K562 (cell line): ENCODE results near the gene ZBTB49. TPM values are rescaled to one million over a fixed set of nuclear protein-coding genes. Genes with fewer than 3 reads are reported as not detected.

Experiments used
- ATAC-seq: fragments of 200-7000 bp; cut with Tn5 transposase; 3 replicates; pipeline ENCODE4 v1.9.1; 2020; ENCODE audit warnings: moderate library complexity
- BruUV-seq: library from RNA; stranded (reverse); fragments of 400-500 nt; replicated peaks from 2 replicates; lab custom pipeline; 2021; lab: Mats Ljungman, UMichigan
- CTCF ChIA-PET: fragments of 300-600 bp; formaldehyde crosslinking; extraction: SDS; loops from one replicate; lab custom pipeline; 2021; ENCODE audit warnings: low intra/inter-chr PET ratio; lab: Yijun Ruan, JAX
- POLR2A ChIA-PET: fragments of 300-600, 350-650 bp; sonication (Branson Sonifier 250); formaldehyde crosslinking; extraction: SDS; loops from one replicate; lab custom pipeline; 2021; ENCODE audit warnings: antibody characterized with exemption, inconsistent platforms; lab: Yijun Ruan, JAX
- DNase-seq, 4 experiments: peaks; one replicate each; pipeline versions ENCODE4 v3.0.0 to v3.0.0-alpha.2; 2011 to 2018; ENCODE audit warnings: low spot score in 3 of 4, mixed read lengths in 3 of 4; ENCODE audit errors: extremely low read depth in 1 of 4
- FAIRE-seq: peaks from 2 replicates; lab custom pipeline; 2011; peaks lifted over from hg19 to GRCh38; lab: Jason Lieb, UNC
- H2AFZ ChIP-seq: 2 replicates; pipeline ENCODE4 v1.6.0; 2011; ENCODE audit warnings: low read depth, low read length, control low read depth, inconsistent platforms
- H3K27ac ChIP-seq: fragments of 200-600 bp; 3 replicates; pipeline ENCODE4 v1.8.0; 2011; ENCODE audit warnings: low read depth, mild to moderate bottlenecking, control low read depth, inconsistent platforms, low read length, moderate library complexity, mixed read lengths; ENCODE audit errors: extremely low read depth
- H3K27me3 ChIP-seq, 2 experiments: fragments of 300-600 bp in 1 of 2; 2 replicates in 1 of 2; 3 replicates in 1 of 2; pipeline versions ENCODE4 v1.6.0 to v1.8.0; 2011; ENCODE audit warnings: inconsistent platforms in 2 of 2, low read length in 2 of 2, mild to moderate bottlenecking in 1 of 2, mixed read lengths in 1 of 2, moderate library complexity in 1 of 2; ENCODE audit not compliant: control insufficient read depth in 2 of 2, insufficient read depth in 2 of 2
- H3K36me3 ChIP-seq: fragments of 300-600 bp; 3 replicates; pipeline ENCODE4 v1.8.0; 2011; ENCODE audit warnings: mild to moderate bottlenecking, low read length, inconsistent platforms; ENCODE audit not compliant: control insufficient read depth, insufficient read depth
- H3K4me1 ChIP-seq, 2 experiments: fragments of 200-600 bp in 1 of 2; replicated peaks in 1 of 2; 2 replicates in 1 of 2; 3 replicates in 1 of 2; pipeline versions ENCODE4 v1.5.1 to v1.8.0; 2011; ENCODE audit warnings: inconsistent platforms in 2 of 2, low read length in 2 of 2, mild to moderate bottlenecking in 1 of 2, mixed read lengths in 1 of 2, moderate library complexity in 1 of 2; ENCODE audit not compliant: control insufficient read depth in 2 of 2, insufficient read depth in 2 of 2
- H3K4me2 ChIP-seq: 2 replicates; pipeline ENCODE4 v1.6.1; 2011; ENCODE audit warnings: low read length, control low read depth, inconsistent platforms, mixed read lengths; ENCODE audit not compliant: insufficient read depth
- H3K4me3 ChIP-seq: fragments of 200-600 bp; sonication (generic), shearing (Covaris generic); 2 replicates; pipeline ENCODE4 v1.5.1; 2016; ENCODE audit warnings: control low read depth, inconsistent platforms
- H3K79me2 ChIP-seq: fragments of 200-600 bp; 3 replicates; pipeline ENCODE4 v1.8.0; 2011; ENCODE audit warnings: low read length, inconsistent platforms; ENCODE audit not compliant: control insufficient read depth, insufficient read depth
- H3K9ac ChIP-seq, 2 experiments: 2 replicates each; pipeline versions ENCODE4 v1.6.0 to v1.6.1; 2011; ENCODE audit warnings: low read depth in 2 of 2, low read length in 2 of 2, control low read depth in 1 of 2, inconsistent platforms in 1 of 2, mild to moderate bottlenecking in 1 of 2, mixed read lengths in 1 of 2; ENCODE audit not compliant: insufficient read depth in 1 of 2
- H3K9me1 ChIP-seq: one replicate; pipeline ENCODE4 v1.6.0; 2011; ENCODE audit warnings: inconsistent platforms, mild to moderate bottlenecking, low read length, moderate library complexity; ENCODE audit not compliant: control insufficient read depth, insufficient read depth
- H3K9me3 ChIP-seq: replicated peaks from 2 replicates; pipeline ENCODE4 v1.5.1; 2011; ENCODE audit warnings: low read depth, low read length, inconsistent platforms; ENCODE audit not compliant: control insufficient read depth, insufficient read depth
- H4K20me1 ChIP-seq: replicated peaks from 2 replicates; pipeline ENCODE4 v1.6.1; 2011; ENCODE audit warnings: low read length, inconsistent platforms, mixed read lengths; ENCODE audit not compliant: control insufficient read depth, insufficient read depth
- ATF7 ChIP-seq: fragments of 450-650 bp; IDR thresholded peaks from 2 replicates; pipeline ENCODE4 v1.7.1; 2014; ENCODE audit warnings: mild to moderate bottlenecking, moderate library complexity
- CEBPG ChIP-seq, 3 experiments: fragments of 200-800 bp in 1 of 3; sonication (Bioruptor generic) in 1 of 3; sonication (generic) in 1 of 3; formaldehyde crosslinking in 1 of 3; IDR thresholded peaks in 2 of 3; conservative IDR thresholded peaks in 1 of 3; 2 replicates each; pipeline versions ENCODE4 v1.6.1 to v1.8.0; 2016 to 2022; ENCODE audit warnings: missing compliant biosample characterization in 2 of 3, missing genetic modification characterization in 2 of 3, mild to moderate bottlenecking in 1 of 3, missing genetic modification reagents in 1 of 3
- FOXK2 ChIP-seq, 2 experiments: fragments of 450-650 bp; IDR thresholded peaks in 1 of 2; conservative IDR thresholded peaks in 1 of 2; 2 replicates each; pipeline ENCODE4 v1.6.1; 2016; ENCODE audit warnings: low read depth in 2 of 2, mild to moderate bottlenecking in 1 of 2
- GATAD2B ChIP-seq: fragments of 450-650 bp; IDR thresholded peaks from 2 replicates; pipeline ENCODE4 v1.6.1; 2017; ENCODE audit warnings: mild to moderate bottlenecking, borderline replicate concordance
- HDAC1 ChIP-seq, 2 experiments: fragments of 450-650 bp; IDR thresholded peaks; 2 replicates each; pipeline ENCODE4 v1.6.1; 2016 to 2017; ENCODE audit warnings: inconsistent platforms in 1 of 2, mild to moderate bottlenecking in 1 of 2, moderate library complexity in 1 of 2
- MECOM ChIP-seq: fragments of 250-450 bp; sonication (Bioruptor Pico); IDR thresholded peaks from 2 replicates; pipeline ENCODE4 v1.8.0; 2022; ENCODE audit warnings: inconsistent platforms
- MYNN ChIP-seq, 2 experiments: sonication (generic); formaldehyde crosslinking in 1 of 2; IDR thresholded peaks; 2 replicates each; pipeline versions ENCODE4 v1.5.0 to v1.6.1; 2016 to 2020; ENCODE audit warnings: antibody characterized with exemption in 1 of 2, missing genetic modification reagents in 1 of 2
- RBBP5 ChIP-seq: fragments of 200-600 bp; sonication (generic); IDR thresholded peaks from 2 replicates; pipeline ENCODE4 v1.6.1; 2012; ENCODE audit warnings: borderline replicate concordance, mild to moderate bottlenecking, low read length, control low read depth, inconsistent platforms; ENCODE audit not compliant: insufficient read depth, poor library complexity, severe bottlenecking
- RBM34 ChIP-seq: fragments of 200-400 bp; formaldehyde crosslinking; IDR thresholded peaks from 2 replicates; pipeline ENCODE4 v1.6.1; 2018; ENCODE audit warnings: low read length, borderline replicate concordance; ENCODE audit not compliant: insufficient read depth
- TFAM ChIP-seq: fragments of 250-450 bp; sonication (Bioruptor Pico); conservative IDR thresholded peaks from 2 replicates; pipeline ENCODE4 v1.5.0; 2021; ENCODE audit warnings: mild to moderate bottlenecking, moderate library complexity
- ZNF146 ChIP-seq: IDR thresholded peaks from one replicate; pipeline ENCODE4 v1.6.1; 2018; ENCODE audit warnings: missing compliant biosample characterization; ENCODE audit not compliant: unreplicated experiment
- WGBS: fragments of 100-300 bp; shearing (Covaris generic); methylation state at CpG from one replicate; pipeline ENCODE4 v1.1.6; 2016; ENCODE audit warnings: low coverage, mixed read lengths; ENCODE audit not compliant: insufficient coverage; ENCODE audit errors: missing lambda C conversion rate; 5-methylcytosine and 5-hydroxymethylcytosine counted together
- in situ Hi-C: fragments of 300-500 bp; cut with MboI; formaldehyde crosslinking; loops from 4 replicates; pipeline ENCODE4 v1.15.0; 2018; ENCODE audit warnings: inconsistent platforms, mixed read lengths
- intact Hi-C: fragments of 100-400 bp; cut with micrococcal nuclease; formaldehyde crosslinking; loops from 2 replicates; pipeline ENCODE4 v1.14.2; 2022
- polyA plus RNA-seq, 8 experiments: library from polyadenylated mRNA; depleted of rRNA in 4 of 8; stranded (reverse) in 5 of 8; unstranded in 3 of 8; fragments of >200 nt; fragmentation: Nextera tagmentation in 2 of 8; fragmentation: Illumina TruSeq in 1 of 8; extraction: Ambion mirVana in 2 of 8; extraction: Trizol in 1 of 8; gene quantifications; 2 replicates each; pipeline versions ENCODE4 v1.2.1 to v1.2.3, GENCODE V29; 2011 to 2014; ENCODE audit warnings: inconsistent platforms in 1 of 8, missing spikeins in 1 of 8
- total RNA-seq, 7 experiments: library from RNA; depleted of rRNA in 6 of 7; stranded (reverse); fragments of >200 nt in 6 of 7; fragmentation: Illumina TruSeq in 2 of 7; extraction: Trizol in 2 of 7; gene quantifications; 2 replicates each; pipeline versions ENCODE4 v1.2.1 to v1.2.3, GENCODE V29; 2011 to 2021; ENCODE audit warnings: low replicate concordance in 1 of 7
- TF ChIP-seq, protein P1 (sequence below), 3 experiments: fragments of 200-800 bp in 1 of 3; sonication (Bioruptor generic) in 1 of 3; sonication (generic) in 1 of 3; formaldehyde crosslinking in 1 of 3; IDR thresholded peaks; 2 replicates each; pipeline versions ENCODE4 v1.6.1 to v1.8.0; 2016 to 2022; ENCODE audit warnings: mild to moderate bottlenecking in 2 of 3, missing compliant biosample characterization in 2 of 3, missing genetic modification characterization in 2 of 3, missing genetic modification reagents in 1 of 3
- TF ChIP-seq, protein P2 (sequence below): fragments of 250-450 bp; sonication (Bioruptor Pico); IDR thresholded peaks from 2 replicates; pipeline ENCODE4 v1.4.0; 2020; ENCODE audit warnings: mild to moderate bottlenecking
- TF ChIP-seq, protein P3 (sequence below): fragments of 450-650 bp; formaldehyde crosslinking; IDR thresholded peaks from 2 replicates; pipeline ENCODE4 v1.4.0; 2022; ENCODE audit warnings: mild to moderate bottlenecking, moderate library complexity

Gene ZBTB49
- total and polyA plus RNA-seq, 9 of the 15 experiments (the other 6 are each of a cell fraction or from before 2014, with no cell fraction given), result 0.49 to 8.0 (median 4.2) TPM

DNA sequence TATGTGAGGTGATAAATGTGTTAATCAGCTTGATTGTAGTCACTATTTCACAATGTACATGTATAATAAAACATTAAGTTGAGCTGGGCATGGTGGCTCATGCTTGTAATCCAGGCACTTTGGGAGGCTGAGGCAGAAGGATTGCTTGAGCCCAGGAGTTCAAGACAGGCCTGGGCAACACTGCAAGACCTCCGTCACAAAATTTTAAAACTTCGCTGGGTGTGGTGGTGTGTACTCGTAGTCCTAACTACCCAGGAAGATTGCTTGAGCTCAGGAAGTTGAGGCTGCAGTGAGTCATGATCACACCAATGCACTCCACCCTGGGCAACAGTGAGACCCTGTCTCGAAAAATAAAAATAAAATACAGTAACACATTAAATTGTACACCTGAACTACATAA, 20.2 kb upstream of the ZBTB49 start:
- Histone ChIP-seq H3K4me3 (no peak overlapping the region), H3K9ac (no peak overlapping the region), H3K79me2 (no peaks in the 10 kb centered on the region), H3K36me3 (peaks cover 79% of the 10 kb centered on the region), H2AFZ (no peak overlapping the region), H3K9me1 (no peaks in the 10 kb centered on the region), H3K9me3 (no peaks in the 10 kb centered on the region), H3K4me2 (no peak overlapping the region), H3K27me3 (peaks cover 0 to 5% of the 10 kb centered on the region in 2 experiments; a peak in 1 of 5 replicates), H3K27ac (no peak overlapping the region), H3K4me1 (no peaks in the 10 kb centered on the region), H4K20me1 (no peaks in the 10 kb centered on the region; the same call in 1 of the 2 replicates)
- DNase-seq, result no peak
- intact Hi-C loops, result no loop called here
- CTCF ChIA-PET, result no interaction called here
- POLR2A ChIA-PET, result no interaction called here
- no peak for TF ChIP-seq ATF7
- TF ChIP-seq MYNN (IDR thresholded peaks at IDR 0.05), result no peak
- TF ChIP-seq MYNN (CRISPR knock-in tag; IDR thresholded peaks at IDR 0.05), result no peak
- no peak for TF ChIP-seq FOXK2 (conservative IDR thresholded peaks at IDR 0.05 in 1 of 2, IDR thresholded peaks at IDR 0.05 in 1 of 2; ENCODE audit: low read depth in 2 of 2)
- TF ChIP-seq, protein P1, sequence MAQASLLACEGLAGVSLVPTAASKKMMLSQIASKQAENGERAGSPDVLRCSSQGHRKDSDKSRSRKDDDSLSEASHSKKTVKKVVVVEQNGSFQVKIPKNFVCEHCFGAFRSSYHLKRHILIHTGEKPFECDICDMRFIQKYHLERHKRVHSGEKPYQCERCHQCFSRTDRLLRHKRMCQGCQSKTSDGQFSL (CRISPR knock-in tag; IDR thresholded peaks at IDR 0.05), result no peak
- TF ChIP-seq, protein P1 (tag; IDR thresholded peaks at IDR 0.05), result no peak
- TF ChIP-seq CEBPG (CRISPR knock-in tag; IDR thresholded peaks at IDR 0.05), result no peak
- no peak for TF ChIP-seq CEBPG (tag; conservative IDR thresholded peaks at IDR 0.05 in 1 of 2, IDR thresholded peaks at IDR 0.05 in 1 of 2)
- no peak for TF ChIP-seq RBM34
- no peak for TF ChIP-seq GATAD2B
- TF ChIP-seq, protein P2, sequence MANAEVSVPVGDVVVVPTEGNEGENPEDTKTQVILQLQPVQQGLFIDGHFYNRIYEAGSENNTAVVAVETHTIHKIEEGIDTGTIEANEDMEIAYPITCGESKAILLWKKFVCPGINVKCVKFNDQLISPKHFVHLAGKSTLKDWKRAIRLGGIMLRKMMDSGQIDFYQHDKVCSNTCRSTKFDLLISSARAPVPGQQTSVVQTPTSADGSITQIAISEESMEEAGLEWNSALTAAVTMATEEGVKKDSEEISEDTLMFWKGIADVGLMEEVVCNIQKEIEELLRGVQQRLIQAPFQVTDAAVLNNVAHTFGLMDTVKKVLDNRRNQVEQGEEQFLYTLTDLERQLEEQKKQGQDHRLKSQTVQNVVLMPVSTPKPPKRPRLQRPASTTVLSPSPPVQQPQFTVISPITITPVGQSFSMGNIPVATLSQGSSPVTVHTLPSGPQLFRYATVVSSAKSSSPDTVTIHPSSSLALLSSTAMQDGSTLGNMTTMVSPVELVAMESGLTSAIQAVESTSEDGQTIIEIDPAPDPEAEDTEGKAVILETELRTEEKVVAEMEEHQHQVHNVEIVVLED (CRISPR knock-in tag), result no peak
- no peak for TF ChIP-seq MECOM (CRISPR knock-in tag)
- TF ChIP-seq ZNF146 (CRISPR knock-in tag), result no peak
- TF ChIP-seq HDAC1 (IDR thresholded peaks at IDR 0.05), result no peak
- TF ChIP-seq RBBP5, result no peak
- TF ChIP-seq, protein P3, sequence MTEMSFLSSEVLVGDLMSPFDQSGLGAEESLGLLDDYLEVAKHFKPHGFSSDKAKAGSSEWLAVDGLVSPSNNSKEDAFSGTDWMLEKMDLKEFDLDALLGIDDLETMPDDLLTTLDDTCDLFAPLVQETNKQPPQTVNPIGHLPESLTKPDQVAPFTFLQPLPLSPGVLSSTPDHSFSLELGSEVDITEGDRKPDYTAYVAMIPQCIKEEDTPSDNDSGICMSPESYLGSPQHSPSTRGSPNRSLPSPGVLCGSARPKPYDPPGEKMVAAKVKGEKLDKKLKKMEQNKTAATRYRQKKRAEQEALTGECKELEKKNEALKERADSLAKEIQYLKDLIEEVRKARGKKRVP, result no peak
- no peak for TF ChIP-seq TFAM (CRISPR knock-in tag)
- in situ Hi-C loops, result no loop called here
- FAIRE-seq, result no peak
- no peak for ATAC-seq
- 91% methylated on average over 4 of the region's 4 CpGs for WGBS
- no TSS peak for BruUV-seq
